OCI-LY3 (cell line): Measurements from ENCODE around the gene ZSWIM6.
"Not testable (repeated sequence)": the region's sequence is repeated elsewhere in the genome, so short reads cannot be mapped to it uniquely, and the experiment has no call there.

ENCODE experiments used
- H2AFZ ChIP-seq: fragments of 200-600, 300-600 bp; shearing (Covaris generic); 2 replicates; pipeline ENCODE4 v1.6.0; 2014; ENCODE audit warnings: antibody characterized with exemption, low read depth, low read length
- H3K27ac ChIP-seq: fragments of 200-600, 300-600 bp; sonication (generic); 2 replicates; pipeline ENCODE4 v1.5.1; 2014; ENCODE audit warnings: mild to moderate bottlenecking, low read length, moderate library complexity, mixed read lengths
- H3K27me3 ChIP-seq: fragments of 200-600, 300-600 bp; sonication (generic); 2 replicates; pipeline ENCODE4 v1.6.1; 2014; ENCODE audit warnings: low read depth, low read length, mixed read lengths
- H3K36me3 ChIP-seq: fragments of 200-600, 300-600 bp; sonication (generic); replicated peaks from 2 replicates; pipeline ENCODE3; 2014; ENCODE audit warnings: low read depth, low read length, mixed read lengths
- H3K4me1 ChIP-seq: fragments of 300-600, 200-600 bp; sonication (generic); 2 replicates; pipeline ENCODE4 v1.6.1; 2014; ENCODE audit warnings: low read length, mixed read lengths
- H3K4me2 ChIP-seq: fragments of 200-600, 300-600 bp; sonication (generic); 2 replicates; pipeline ENCODE4 v1.6.1; 2014; ENCODE audit warnings: low read length, mixed read lengths
- H3K4me3 ChIP-seq: fragments of 300-600, 200-600 bp; sonication (generic); 2 replicates; pipeline ENCODE4 v1.5.1; 2014; ENCODE audit warnings: antibody characterized with exemption, mild to moderate bottlenecking, low read length, moderate library complexity
- H3K79me2 ChIP-seq: fragments of 300-600, 200-600 bp; shearing (Covaris generic); 2 replicates; pipeline ENCODE4 v1.6.1; 2014; ENCODE audit warnings: mild to moderate bottlenecking, low read length, mixed read lengths
- H3K9ac ChIP-seq: fragments of 300-600, 200-600 bp; shearing (Covaris generic); 2 replicates; pipeline ENCODE4 v1.6.0; 2014; ENCODE audit warnings: mild to moderate bottlenecking, low read length, moderate library complexity
- H3K9me3 ChIP-seq: fragments of 200-600, 300-600 bp; shearing (Covaris generic); 2 replicates; pipeline ENCODE4 v1.6.1; 2014; ENCODE audit warnings: low read length, mixed read lengths; ENCODE audit not compliant: insufficient read depth
- H4K20me1 ChIP-seq: fragments of 200-600, 300-600 bp; sonication (generic); 2 replicates; pipeline ENCODE4 v1.6.1; 2016; ENCODE audit warnings: low read length, mixed read lengths; ENCODE audit not compliant: insufficient read depth
- CTCF ChIP-seq: fragments of 200-600, 300-600 bp; sonication (generic); IDR thresholded peaks from 2 replicates; pipeline ENCODE4 v1.5.1; 2014; ENCODE audit warnings: antibody characterized with exemption, low read length, low read depth
- EZH2phosphoT487 ChIP-seq: fragments of 200-600 bp; shearing (Covaris generic); IDR thresholded peaks from 2 replicates; pipeline ENCODE4 v1.6.1; 2018; ENCODE audit warnings: antibody characterized with exemption, mixed run types, low read depth

The ZSWIM6 gene

GRCh38 chr5:61402970-61403900 is 71.2 kb downstream of the ZSWIM6 start:
- no peak overlapping the region for H3K9ac ChIP-seq
- H3K9me3 ChIP-seq: no peaks in the 10 kb centered on the region
- TF ChIP-seq EZH2phosphoT487 (no peak), CTCF (no peak)
- H4K20me1 ChIP-seq: peaks cover 30% of the 10 kb centered on the region; the same call in 1 of the 2 replicates
- no peak overlapping the region for H3K27ac ChIP-seq
- peaks cover 17% of the 10 kb centered on the region for H3K4me1 ChIP-seq
- no peak overlapping the region for H3K4me3 ChIP-seq
- no peak overlapping the region for H2AFZ ChIP-seq
- H3K4me2 ChIP-seq: no peak overlapping the region
- peaks cover 10% of the 10 kb centered on the region for H3K79me2 ChIP-seq
- no peaks in the 10 kb centered on the region for H3K36me3 ChIP-seq
- no peaks in the 10 kb centered on the region for H3K27me3 ChIP-seq

GRCh38 chr5:61405511-61406295 is 73.6 kb downstream of the ZSWIM6 start:
- H3K4me1 ChIP-seq: peaks cover 30% of the 10 kb centered on the region
- TF ChIP-seq CTCF: no peak
- no peak for TF ChIP-seq EZH2phosphoT487
- H3K79me2 ChIP-seq: peaks cover 18% of the 10 kb centered on the region
- H3K27ac ChIP-seq: no peak overlapping the region
- no peaks in the 10 kb centered on the region for H3K9me3 ChIP-seq
- peaks cover 36% of the 10 kb centered on the region; the same call in 1 of the 2 replicates for H4K20me1 ChIP-seq
- H3K4me2 ChIP-seq: no peak overlapping the region
- H3K36me3 ChIP-seq: no peaks in the 10 kb centered on the region
- H3K27me3 ChIP-seq: no peaks in the 10 kb centered on the region
- H2AFZ ChIP-seq: no peak overlapping the region
- H3K9ac ChIP-seq: no peak overlapping the region
- no peak overlapping the region for H3K4me3 ChIP-seq

- not testable (repeated sequence) for H3K27ac ChIP-seq, H3K9ac ChIP-seq, H3K4me2 ChIP-seq, H3K27me3 ChIP-seq, H3K36me3 ChIP-seq, H2AFZ ChIP-seq, H3K9me3 ChIP-seq, H3K4me3 ChIP-seq
- Histone ChIP-seq H3K4me1 (peaks cover 30% of the 10 kb centered on the region), H3K79me2 (peaks cover 17% of the 10 kb centered on the region), H4K20me1 (peaks cover 36% of the 10 kb centered on the region; the same call in 1 of the 2 replicates)
These were observed 74.4 kb downstream of the ZSWIM6 start for GRCh38 chr5:61406497-61406896.

- TF ChIP-seq EZH2phosphoT487: no peak
- Histone ChIP-seq H3K27me3 (no peaks in the 10 kb centered on the region), H3K4me1 (peaks cover 22% of the 10 kb centered on the region), H3K79me2 (peaks cover 23% of the 10 kb centered on the region), H3K9me3 (no peaks in the 10 kb centered on the region), H3K36me3 (no peaks in the 10 kb centered on the region), H3K4me3 (no peak overlapping the region; the same call in 1 of the 2 replicates), H2AFZ (no peak overlapping the region), H4K20me1 (peaks cover 30% of the 10 kb centered on the region; the same call in 1 of the 2 replicates), H3K4me2 (peak overlapping the region; percentile 65; the same call in 1 of the 2 replicates), H3K9ac (no peak overlapping the region), H3K27ac (no peak overlapping the region)
These were observed 75.7 kb downstream of the ZSWIM6 start for GRCh38 chr5:61407706-61408270.
